Mesothelial cell of epicardium (in vitro differentiated cells): ENCODE data around the gene ASIC4. TPM values are rescaled to one million over a fixed set of nuclear protein-coding genes. Genes with fewer than 3 reads are reported as not detected.
A peak's percentile ranks its signal among the peaks of the same experiment; 100 is the strongest.

ENCODE experiments used
- DNase-seq, 2 experiments: peaks; one replicate each; pipeline ENCODE4 v3.0.0; 2021; ENCODE audit warnings: low spot score in 2 of 2; ENCODE audit not compliant: unreplicated experiment in 2 of 2
- H3K27ac Mint-ChIP-seq: 2 replicates; pipeline ENCODE4 v1.8.0; 2021; ENCODE audit warnings: mixed read lengths
- H3K27me3 Mint-ChIP-seq: 2 replicates; pipeline ENCODE4 v1.8.0; 2021; ENCODE audit warnings: low read depth, mixed read lengths
- H3K36me3 Mint-ChIP-seq: 2 replicates; pipeline ENCODE4 v1.8.0; 2021; ENCODE audit warnings: mixed read lengths
- H3K4me1 Mint-ChIP-seq: 2 replicates; pipeline ENCODE4 v1.8.0; 2021; ENCODE audit warnings: mixed read lengths
- H3K4me3 Mint-ChIP-seq: 2 replicates; pipeline ENCODE4 v1.8.0; 2021; ENCODE audit warnings: mild to moderate bottlenecking, moderate library complexity, mixed read lengths
- H3K9me3 Mint-ChIP-seq: 2 replicates; pipeline ENCODE4 v1.8.0; 2021; ENCODE audit warnings: mixed read lengths
- total RNA-seq: library from RNA; stranded (reverse); gene quantifications from 3 replicates; pipeline ENCODE4 v1.2.1, GENCODE V29; 2021
- TF ChIP-seq, protein P1 (sequence below): fragments of 200-600 bp; sonication (generic); IDR thresholded peaks from one replicate; pipeline ENCODE4 v1.5.0; 2021; ENCODE audit warnings: antibody characterized with exemption; ENCODE audit not compliant: unreplicated experiment

The ASIC4 gene
- total RNA-seq, 1 donor from 2014 or later, result 0.98 TPM

DNA sequence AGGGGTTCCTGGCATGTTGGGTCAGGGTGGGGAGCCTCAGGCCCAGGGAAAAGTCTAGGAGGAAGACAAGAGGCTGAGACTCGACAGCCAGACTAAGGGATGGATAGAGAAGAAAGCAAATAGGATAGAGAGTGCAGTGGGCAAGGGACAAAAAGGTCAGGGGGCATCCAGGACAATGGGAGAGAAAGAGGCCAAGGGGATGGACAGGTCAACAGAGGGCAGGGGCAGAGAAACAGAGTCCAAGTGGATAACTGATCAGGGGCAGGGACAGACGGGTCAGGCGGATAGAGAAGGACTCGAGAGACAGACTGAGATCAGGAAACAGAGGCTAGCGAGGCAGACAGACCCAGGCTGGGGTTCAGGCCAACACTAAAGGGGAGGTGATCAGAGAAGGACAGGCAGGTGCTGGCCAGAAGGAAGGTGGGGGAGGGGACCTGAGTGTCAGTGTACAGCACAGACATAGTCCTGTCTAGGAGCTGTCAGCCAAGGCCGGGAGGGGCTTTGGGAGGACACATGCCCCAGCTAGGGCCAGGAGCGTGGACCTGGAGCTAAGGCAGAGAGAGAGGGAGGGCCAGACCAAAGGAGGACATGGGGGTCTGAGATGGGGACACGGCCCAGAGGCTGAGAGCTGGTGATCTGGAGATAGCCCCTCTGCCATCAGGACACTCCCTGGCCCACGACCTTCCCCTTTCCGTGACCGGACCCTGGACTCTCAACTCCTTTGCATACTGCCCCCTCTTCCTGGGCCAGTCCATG, 12.2 kb downstream of the ASIC4 start:
- Mint-ChIP-seq H3K36me3 (no peaks in the 10 kb centered on the region), H3K27ac (no peak overlapping the region), H3K4me1 (peaks cover 29% of the 10 kb centered on the region), H3K27me3 (peaks cover 76% of the 10 kb centered on the region), H3K9me3 (no peaks in the 10 kb centered on the region), H3K4me3 (no peak overlapping the region)
- DNase-seq, result no peak
- TF ChIP-seq, protein P1, sequence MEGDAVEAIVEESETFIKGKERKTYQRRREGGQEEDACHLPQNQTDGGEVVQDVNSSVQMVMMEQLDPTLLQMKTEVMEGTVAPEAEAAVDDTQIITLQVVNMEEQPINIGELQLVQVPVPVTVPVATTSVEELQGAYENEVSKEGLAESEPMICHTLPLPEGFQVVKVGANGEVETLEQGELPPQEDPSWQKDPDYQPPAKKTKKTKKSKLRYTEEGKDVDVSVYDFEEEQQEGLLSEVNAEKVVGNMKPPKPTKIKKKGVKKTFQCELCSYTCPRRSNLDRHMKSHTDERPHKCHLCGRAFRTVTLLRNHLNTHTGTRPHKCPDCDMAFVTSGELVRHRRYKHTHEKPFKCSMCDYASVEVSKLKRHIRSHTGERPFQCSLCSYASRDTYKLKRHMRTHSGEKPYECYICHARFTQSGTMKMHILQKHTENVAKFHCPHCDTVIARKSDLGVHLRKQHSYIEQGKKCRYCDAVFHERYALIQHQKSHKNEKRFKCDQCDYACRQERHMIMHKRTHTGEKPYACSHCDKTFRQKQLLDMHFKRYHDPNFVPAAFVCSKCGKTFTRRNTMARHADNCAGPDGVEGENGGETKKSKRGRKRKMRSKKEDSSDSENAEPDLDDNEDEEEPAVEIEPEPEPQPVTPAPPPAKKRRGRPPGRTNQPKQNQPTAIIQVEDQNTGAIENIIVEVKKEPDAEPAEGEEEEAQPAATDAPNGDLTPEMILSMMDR, result no peak

DNA sequence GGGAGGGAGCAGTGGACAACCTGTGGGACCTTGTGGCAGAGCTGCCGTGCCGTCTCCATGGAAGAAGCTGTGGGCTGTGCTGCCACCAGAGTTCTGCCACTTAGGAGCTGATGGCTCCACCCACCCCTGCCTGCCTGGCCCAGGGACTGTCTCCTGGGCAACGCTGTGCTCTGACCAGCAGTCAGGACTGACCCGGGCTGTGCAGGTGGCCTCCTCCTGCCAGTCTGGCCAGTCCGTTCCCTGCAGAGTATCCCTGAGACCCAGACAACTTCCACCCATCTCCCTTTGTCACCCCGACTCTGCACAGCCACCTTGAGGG, 12.8 kb downstream of the ASIC4 start:
- Mint-ChIP-seq H3K4me1 (peaks cover 24% of the 10 kb centered on the region), H3K27me3 (peaks cover 79% of the 10 kb centered on the region), H3K36me3 (no peaks in the 10 kb centered on the region), H3K9me3 (no peaks in the 10 kb centered on the region), H3K4me3 (no peak overlapping the region), H3K27ac (no peak overlapping the region)
- DNase-seq, result no peak
- TF ChIP-seq, protein P1, result no peak

DNA sequence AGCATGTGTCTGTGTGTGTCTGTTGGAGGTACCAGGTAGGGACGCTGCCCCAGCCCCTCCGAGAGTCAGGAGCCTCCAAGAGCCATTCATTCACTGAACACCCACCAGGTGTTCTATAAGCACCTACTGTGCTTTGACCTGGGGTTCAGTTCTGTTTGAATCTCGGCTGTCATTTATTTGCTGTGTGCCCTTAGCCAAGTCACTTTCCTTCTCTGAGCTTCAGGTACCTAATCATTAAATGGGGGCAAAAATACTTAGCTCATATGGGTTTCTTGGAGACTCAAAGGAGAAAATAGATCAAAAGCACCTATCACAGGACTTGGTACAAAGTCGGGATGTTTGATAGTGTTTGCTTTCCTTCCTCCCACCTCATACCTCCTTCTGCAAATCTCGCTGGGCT, 13.2 kb downstream of the ASIC4 start:
- TF ChIP-seq, protein P1, result no peak
- no peak for DNase-seq
- Mint-ChIP-seq H3K4me3 (no peak overlapping the region), H3K36me3 (no peaks in the 10 kb centered on the region), H3K27me3 (peaks cover 80% of the 10 kb centered on the region), H3K9me3 (no peaks in the 10 kb centered on the region), H3K27ac (no peak overlapping the region), H3K4me1 (peaks cover 23% of the 10 kb centered on the region)

DNA sequence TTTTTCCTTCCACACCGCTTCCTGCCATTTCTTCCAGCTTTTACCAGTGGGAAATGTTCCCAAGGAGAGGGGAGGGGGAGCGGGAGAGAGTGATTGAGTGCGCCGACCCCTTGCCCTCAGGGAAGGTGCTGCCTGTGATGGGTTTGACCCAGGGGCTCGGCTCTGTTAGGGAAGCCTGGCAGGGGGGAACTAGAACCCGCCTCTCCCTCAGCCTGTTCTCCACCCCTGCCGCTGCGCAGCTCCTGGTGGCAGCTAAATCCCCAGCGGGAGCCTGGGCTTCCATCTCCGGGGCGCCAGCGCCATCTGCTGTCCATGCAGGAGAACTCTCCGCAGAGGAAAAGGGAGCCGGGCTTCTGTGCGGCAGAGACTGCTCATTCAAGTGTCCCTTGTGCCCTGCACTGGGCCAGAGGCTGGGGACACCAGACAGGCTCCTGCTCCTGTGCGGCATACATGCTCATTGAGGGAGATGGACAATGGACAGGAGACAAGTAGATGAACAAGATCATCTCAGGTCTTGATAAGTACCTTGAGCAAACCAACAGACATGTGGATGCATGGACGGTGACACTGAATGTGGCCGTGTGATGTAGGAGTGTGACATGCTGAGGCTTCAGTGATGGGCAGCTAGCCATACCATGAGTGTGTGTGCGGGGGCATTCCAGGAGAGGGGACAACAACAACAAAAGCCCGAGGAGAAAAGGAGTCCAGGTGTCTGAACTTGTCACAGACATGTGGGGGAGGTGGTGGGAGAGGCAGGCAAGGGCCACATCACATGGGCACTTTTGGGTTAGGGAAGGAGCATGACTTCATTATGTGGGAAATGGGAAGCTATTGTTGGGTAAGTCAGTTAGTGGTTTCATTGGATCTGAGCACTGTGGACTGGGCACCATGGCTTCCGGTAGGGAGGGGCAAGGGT, 16.0 kb downstream of the ASIC4 start:
- TF ChIP-seq, protein P1, result peak; percentile 89
- H3K4me3 Mint-ChIP-seq, result no peak overlapping the region
- peaks cover 70% of the 10 kb centered on the region for H3K27me3 Mint-ChIP-seq
- H3K36me3 Mint-ChIP-seq, result no peaks in the 10 kb centered on the region
- no peaks in the 10 kb centered on the region for H3K9me3 Mint-ChIP-seq
- no peak overlapping the region for H3K27ac Mint-ChIP-seq
- H3K4me1 Mint-ChIP-seq, result peaks cover 17% of the 10 kb centered on the region
- DNase-seq, result peak; percentile 91 to 97

DNA sequence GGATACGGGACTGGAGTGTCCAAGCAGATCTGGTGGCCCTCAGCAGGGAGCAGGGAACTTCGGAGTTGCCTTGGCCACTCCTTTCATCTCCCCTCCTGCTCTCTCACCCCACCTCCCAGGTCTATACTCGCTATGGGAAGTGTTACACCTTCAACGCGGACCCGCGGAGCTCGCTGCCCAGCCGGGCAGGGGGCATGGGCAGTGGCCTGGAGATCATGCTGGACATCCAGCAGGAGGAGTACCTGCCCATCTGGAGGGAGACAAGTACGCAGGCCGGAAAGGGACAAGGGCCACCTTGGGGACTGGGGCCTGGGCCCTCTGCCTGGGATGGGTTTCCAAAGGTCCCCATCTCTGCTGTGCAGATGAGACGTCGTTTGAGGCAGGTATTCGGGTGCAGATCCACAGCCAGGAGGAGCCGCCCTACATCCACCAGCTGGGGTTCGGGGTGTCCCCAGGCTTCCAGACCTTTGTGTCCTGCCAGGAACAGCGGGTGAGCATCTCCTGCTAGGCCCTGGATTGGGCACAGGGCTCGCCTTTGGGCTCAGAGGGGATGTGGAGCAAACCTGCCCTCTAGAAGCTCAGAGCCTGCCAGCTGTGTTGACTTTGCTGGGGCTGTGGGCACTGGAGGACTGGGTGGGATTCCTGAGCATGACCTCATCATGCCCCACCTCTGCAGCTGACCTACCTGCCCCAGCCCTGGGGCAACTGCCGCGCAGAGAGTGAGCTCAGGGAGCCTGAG, 17.5 kb downstream of the ASIC4 start:
- Mint-ChIP-seq H3K36me3 (no peaks in the 10 kb centered on the region), H3K4me3 (no peak overlapping the region), H3K9me3 (no peaks in the 10 kb centered on the region), H3K4me1 (peaks cover 4% of the 10 kb centered on the region), H3K27me3 (peaks cover 56% of the 10 kb centered on the region), H3K27ac (no peak overlapping the region)
- no peak for DNase-seq
- TF ChIP-seq, protein P1, result no peak
